ENCODE results near the gene RAB6B.

RAB6B gene

DNA sequence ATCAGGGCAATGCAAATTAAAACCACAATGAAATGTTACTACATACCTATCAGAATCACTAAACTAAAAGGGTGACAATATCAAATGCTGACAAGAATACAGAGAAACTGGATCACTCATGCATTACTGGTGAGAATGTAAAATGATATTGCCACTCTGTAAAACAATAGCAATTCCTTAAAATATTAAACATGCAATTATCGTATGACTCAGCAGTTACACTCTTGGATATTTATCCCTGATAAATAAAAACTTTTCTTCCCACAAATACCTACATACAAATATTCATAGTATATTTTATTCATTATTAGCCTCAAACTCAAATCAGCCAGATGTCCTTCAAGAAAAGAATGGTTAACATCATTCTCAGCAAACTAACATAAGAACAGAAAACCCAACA is 25.9 kb upstream of the RAB6B start:
- no peaks in the 10 kb centered on the region for H3K36me3 ChIP-seq
- TF ChIP-seq, protein P1, sequence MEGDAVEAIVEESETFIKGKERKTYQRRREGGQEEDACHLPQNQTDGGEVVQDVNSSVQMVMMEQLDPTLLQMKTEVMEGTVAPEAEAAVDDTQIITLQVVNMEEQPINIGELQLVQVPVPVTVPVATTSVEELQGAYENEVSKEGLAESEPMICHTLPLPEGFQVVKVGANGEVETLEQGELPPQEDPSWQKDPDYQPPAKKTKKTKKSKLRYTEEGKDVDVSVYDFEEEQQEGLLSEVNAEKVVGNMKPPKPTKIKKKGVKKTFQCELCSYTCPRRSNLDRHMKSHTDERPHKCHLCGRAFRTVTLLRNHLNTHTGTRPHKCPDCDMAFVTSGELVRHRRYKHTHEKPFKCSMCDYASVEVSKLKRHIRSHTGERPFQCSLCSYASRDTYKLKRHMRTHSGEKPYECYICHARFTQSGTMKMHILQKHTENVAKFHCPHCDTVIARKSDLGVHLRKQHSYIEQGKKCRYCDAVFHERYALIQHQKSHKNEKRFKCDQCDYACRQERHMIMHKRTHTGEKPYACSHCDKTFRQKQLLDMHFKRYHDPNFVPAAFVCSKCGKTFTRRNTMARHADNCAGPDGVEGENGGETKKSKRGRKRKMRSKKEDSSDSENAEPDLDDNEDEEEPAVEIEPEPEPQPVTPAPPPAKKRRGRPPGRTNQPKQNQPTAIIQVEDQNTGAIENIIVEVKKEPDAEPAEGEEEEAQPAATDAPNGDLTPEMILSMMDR (IDR thresholded peaks at IDR 0.05): no peak
- H3K27me3 ChIP-seq: peaks cover 0 to 3% of the 10 kb centered on the region in 2 donors
- peaks cover 0 to 5% (median 0%) of the 10 kb centered on the region in 3 donors for H3K9me3 ChIP-seq
- no peak for DNase-seq
- intact Hi-C loops (cut with DNase I; ENCODE audit: low total_unique reads): loop anchor here (10.0 kb wide), 1 partner anchor 257 kb away; the partner anchor contains the start of gene TOPBP1
- H3K4me3 ChIP-seq: no peak overlapping the region
- H3K27ac ChIP-seq: no peak overlapping the region
- H3K4me1 ChIP-seq: no peaks in the 10 kb centered on the region

DNA sequence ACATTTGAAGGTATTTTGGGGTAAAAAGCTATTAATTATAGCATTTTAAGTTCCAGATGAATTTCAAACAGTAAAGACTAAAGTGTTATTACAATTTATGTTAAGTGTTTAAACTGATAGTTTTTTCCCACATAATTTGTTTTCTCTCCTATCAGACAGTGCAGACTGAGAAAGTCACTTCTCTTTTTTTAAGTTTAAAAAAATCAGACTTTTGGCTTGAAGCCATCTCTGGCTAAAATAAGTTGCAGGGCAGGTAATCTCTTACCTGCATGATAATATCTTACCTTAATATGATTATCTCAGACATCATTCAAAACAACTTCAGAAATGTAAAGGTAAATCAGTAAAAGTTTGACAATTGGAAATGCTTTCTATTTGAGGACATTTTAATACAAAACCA is 21.5 kb upstream of the RAB6B start:
- TF ChIP-seq, protein P1 (IDR thresholded peaks at IDR 0.05): no peak
- Histone ChIP-seq H3K27ac (no peak overlapping the region), H3K4me3 (no peak overlapping the region), H3K4me1 (no peaks in the 10 kb centered on the region), H3K9me3 (peaks cover 0 to 5% (median 0%) of the 10 kb centered on the region in 3 donors), H3K27me3 (peaks cover 0 to 17% of the 10 kb centered on the region in 2 donors), H3K36me3 (no peaks in the 10 kb centered on the region)
- intact Hi-C loops (cut with DNase I; ENCODE audit: low total_unique reads): no loop called here
- no peak for DNase-seq

DNA sequence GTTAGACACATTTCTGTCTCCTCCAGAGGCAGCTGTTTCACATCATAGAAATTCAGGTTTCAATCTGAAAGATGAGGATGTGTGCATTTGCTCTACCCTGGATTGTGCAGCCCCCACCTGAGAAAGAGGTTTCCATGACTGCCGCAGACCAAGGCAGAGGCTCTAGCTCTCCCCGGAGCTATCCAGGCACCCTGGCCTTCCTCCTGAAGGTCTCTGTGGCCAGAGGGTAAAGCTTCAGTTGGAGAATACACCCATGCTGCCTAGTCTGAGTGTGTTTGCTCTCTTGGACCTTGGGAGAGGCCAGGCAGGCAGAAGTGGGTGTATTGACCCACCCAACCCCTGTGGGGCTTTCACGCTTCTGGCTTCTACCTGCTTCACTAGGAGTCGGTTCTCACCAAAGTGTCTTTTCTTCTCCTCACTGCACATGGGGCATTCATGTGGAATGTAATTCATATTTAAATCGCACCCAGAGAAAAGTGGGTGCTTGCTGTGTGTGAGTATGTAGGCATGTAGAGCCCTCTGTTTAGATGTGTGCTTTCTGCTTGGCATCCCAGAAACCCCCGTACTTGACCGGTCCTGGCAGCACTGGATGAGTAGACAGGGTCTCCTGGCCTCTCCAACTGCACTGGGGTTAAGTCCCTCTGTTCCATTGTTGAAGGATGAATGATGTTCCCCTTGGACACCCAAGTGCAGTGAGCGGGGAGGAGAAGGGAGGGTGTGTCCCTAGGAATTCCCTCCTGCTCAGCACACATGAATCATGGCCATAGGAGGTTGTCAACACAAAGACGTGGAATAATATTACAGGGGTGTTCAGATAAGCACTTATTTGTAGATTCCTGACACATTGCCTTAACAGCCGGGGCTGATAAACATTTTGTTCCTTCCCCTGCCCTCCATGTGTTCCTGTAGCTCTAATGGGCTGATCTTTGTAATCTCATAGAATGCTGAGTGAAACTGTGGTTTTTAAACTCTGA is 20.3 kb upstream of the RAB6B start:
- Histone ChIP-seq H3K9me3 (peaks cover 0 to 5% (median 0%) of the 10 kb centered on the region in 3 donors), H3K27me3 (peaks cover 0 to 17% of the 10 kb centered on the region in 2 donors), H3K4me3 (no peak overlapping the region), H3K27ac (no peak overlapping the region), H3K36me3 (no peaks in the 10 kb centered on the region), H3K4me1 (no peaks in the 10 kb centered on the region)
- no peak for DNase-seq
- intact Hi-C loops (cut with DNase I; ENCODE audit: low total_unique reads): no loop called here
- TF ChIP-seq, protein P1 (IDR thresholded peaks at IDR 0.05): no peak

DNA sequence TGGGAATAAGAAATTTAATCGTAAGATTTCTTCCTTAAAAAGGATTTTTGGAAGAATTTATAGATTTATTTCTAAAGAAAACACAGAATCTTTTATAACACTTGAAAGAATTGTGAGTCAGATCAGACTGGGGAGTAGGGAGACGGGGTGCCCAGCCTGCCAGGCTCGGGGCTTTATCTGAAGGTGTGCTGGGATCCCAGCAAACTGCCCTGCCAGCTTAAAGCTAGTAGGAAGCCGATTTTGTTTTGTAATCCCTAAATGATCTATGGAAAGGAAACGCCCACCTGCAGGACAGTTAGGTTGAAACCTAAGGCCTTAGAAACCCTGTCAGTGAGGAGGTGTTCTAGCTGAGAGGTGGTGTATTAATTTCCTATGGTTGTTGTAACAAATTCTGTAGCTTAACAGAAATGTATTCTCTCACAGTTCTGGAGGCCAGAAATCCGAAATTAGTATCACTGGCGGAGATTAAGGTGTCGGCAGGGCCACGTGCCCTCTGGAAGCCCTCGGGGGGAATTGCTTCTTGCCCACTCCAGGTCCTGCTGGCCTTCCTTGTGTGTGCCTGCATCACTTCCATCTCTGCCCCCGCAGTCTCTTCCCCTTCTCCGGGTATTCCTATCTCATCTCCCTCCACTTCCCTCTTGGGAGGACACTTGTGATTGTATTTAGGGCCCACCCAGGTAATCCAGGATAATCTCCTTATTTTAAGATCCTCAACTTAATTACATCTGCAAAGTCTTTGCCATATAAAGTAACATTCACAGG is 19.3 kb upstream of the RAB6B start:
- H3K4me3 ChIP-seq: no peak overlapping the region
- no peaks in the 10 kb centered on the region for H3K36me3 ChIP-seq
- H3K27ac ChIP-seq: no peak overlapping the region
- intact Hi-C loops (cut with DNase I; ENCODE audit: low total_unique reads): no loop called here
- peaks cover 0 to 17% of the 10 kb centered on the region in 2 donors for H3K27me3 ChIP-seq
- H3K9me3 ChIP-seq: peaks cover 0 to 5% (median 0%) of the 10 kb centered on the region in 3 donors
- no peak for DNase-seq
- H3K4me1 ChIP-seq: no peaks in the 10 kb centered on the region
- TF ChIP-seq, protein P1 (IDR thresholded peaks at IDR 0.05): no peak

DNA sequence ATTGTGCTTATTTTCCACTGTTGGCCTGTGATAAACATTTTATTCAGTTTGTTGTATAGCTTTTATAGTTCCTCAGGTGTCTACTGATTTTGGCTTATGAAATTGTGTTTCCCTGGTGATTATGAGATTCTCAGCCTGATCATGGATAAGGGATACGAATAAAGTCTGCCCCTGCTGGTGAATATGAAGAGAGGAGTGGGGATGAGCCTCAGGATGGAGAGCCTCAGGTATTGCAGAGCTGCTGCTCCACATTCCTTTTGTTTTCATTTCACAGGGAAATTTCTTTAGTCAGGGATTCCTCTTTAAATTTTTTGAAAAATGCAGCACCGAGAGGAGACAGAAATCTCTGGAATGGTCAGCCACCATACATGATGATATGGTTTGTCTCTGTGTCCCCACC is 14.7 kb upstream of the RAB6B start:
- H3K4me1 ChIP-seq: no peaks in the 10 kb centered on the region
- DNase-seq: no peak
- no peak overlapping the region for H3K4me3 ChIP-seq
- TF ChIP-seq, protein P1 (IDR thresholded peaks at IDR 0.05): no peak
- H3K36me3 ChIP-seq: no peaks in the 10 kb centered on the region
- peaks cover 0 to 5% of the 10 kb centered on the region in 2 donors for H3K27me3 ChIP-seq
- H3K9me3 ChIP-seq: no peaks in the 10 kb centered on the region
- no peak overlapping the region for H3K27ac ChIP-seq
- intact Hi-C loops (cut with DNase I; ENCODE audit: low total_unique reads): no loop called here
